ENCODE measurements around the gene DGLUCY.

DNA sequence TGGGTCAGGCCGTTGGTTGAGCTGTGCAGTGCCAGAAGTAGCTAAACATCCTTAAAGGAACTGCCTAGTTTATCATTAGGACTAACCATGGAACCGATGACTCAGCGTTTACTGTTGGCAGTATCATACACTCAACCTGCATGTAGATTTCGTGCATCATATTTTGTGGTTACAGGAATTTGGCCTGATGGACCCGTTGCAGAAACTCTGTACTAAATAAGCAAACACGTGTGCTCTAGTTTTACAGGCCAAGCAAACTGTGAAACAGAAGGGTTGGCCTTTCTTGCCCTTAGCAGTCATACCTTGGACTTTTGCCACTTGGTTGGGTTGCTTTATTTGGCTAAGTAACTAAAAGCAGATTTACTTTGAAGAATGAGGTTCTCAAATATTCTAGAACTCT lies 35.6 kb downstream of the DGLUCY start:
- no peak for TF ChIP-seq POLR2A (IDR thresholded peaks at IDR 0.05)
- TF ChIP-seq, protein P1, sequence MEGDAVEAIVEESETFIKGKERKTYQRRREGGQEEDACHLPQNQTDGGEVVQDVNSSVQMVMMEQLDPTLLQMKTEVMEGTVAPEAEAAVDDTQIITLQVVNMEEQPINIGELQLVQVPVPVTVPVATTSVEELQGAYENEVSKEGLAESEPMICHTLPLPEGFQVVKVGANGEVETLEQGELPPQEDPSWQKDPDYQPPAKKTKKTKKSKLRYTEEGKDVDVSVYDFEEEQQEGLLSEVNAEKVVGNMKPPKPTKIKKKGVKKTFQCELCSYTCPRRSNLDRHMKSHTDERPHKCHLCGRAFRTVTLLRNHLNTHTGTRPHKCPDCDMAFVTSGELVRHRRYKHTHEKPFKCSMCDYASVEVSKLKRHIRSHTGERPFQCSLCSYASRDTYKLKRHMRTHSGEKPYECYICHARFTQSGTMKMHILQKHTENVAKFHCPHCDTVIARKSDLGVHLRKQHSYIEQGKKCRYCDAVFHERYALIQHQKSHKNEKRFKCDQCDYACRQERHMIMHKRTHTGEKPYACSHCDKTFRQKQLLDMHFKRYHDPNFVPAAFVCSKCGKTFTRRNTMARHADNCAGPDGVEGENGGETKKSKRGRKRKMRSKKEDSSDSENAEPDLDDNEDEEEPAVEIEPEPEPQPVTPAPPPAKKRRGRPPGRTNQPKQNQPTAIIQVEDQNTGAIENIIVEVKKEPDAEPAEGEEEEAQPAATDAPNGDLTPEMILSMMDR (IDR thresholded peaks at IDR 0.05 in 8 of 11, conservative IDR thresholded peaks at IDR 0.05 in 3 of 11) = no peak

All from spleen (tissue), 7 donors.